GM18507 (cell line): Measurements from ENCODE around the gene SORBS1.

Experiments used
- DNase-seq: peaks from one replicate; pipeline ENCODE4 v3.0.0; 2011; ENCODE audit warnings: low read depth; ENCODE audit not compliant: insufficient read length; ENCODE audit errors: extremely low spot score
- FAIRE-seq: peaks from 2 replicates; lab custom pipeline; 2011; peaks lifted over from hg19 to GRCh38; lab: Jason Lieb, UNC

Gene SORBS1

DNA sequence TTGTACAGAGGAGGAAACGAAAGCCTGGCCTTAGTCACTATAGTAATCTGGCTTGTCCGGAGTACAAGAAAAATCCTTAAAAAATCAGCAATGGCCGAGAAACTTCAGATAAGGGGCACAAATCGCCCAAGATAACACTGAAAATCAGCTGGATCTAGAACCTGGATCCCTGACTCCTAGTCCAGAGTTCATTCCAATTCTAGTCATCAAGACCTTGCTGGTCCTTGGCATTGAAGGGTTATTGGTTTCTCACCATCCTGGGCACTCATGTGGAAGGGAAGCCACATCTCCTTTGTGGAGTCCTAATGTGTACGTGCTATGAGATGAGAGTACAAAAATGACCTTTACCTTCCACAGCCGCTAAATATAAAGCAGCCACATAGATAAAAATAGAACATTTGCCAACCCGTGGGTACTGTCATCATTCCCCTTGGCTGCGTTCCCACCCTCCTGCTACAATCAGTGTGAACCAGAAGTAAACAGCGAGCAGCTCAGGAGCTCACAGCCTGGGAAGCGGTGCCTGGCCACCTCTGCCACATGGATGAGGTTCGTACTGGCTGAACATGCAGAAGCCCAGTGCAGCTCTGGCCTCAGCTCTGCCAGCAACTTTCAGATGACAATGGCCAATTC is 154.4 kb downstream of the SORBS1 start:
- FAIRE-seq (no peak), DNase-seq (no peak)

DNA sequence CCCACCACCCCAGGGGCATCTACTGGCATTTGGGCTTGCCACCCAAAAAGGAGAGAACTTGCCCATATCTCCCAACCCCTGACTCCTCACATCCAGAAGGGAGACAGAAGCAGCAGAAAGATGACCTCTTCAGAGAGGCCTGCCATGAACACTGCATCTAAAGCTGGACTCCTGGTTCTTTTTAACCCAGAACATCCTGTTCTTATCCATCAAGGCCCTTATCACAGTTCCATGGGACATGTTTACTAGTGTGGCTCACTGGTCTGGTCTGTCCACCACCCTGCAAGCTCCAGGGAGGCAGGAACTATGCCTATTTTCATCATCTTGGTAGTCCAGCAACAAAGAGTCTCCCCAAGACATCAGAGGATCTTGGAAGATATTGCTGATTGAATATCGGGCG is 155.5 kb downstream of the SORBS1 start:
- no peak for DNase-seq
- FAIRE-seq: no peak

DNA sequence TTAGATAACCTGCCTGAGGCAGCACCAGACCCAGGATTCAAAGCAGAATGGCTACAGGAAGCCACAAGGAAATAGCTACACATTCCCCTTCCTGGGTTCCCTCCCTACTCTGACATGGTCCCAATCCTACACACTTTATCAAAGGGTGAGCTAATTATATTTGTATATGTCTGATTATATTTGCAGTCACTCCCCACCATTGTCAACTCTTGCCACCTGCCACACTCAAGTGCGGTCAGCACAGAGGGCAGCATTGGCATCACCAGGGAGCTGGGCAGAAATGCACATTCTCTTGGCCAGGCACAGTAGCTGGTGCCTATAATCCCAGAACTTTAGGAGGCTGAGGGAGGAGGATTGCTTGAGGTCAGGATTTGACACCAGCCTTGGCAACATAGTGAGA is 156.3 kb downstream of the SORBS1 start:
- no peak for DNase-seq
- FAIRE-seq: no peak

DNA sequence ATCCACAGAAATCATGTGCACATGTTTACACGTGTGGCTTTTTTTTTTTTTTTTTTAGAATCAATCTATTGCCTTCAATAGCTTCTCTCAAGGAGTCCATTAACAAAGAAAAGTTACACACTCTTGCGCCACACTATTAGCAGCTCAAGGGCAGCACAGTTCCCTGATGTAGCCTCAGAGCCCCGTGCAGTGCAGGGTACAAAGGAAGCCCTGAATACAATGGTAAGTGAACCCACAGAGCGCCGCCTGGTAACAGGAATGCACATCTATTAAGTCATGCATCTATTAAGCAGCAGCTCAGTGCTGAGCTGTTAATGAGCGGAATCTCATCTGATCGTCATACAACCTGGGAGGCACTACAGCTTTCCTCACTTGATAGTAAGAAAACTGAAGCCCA is 156.7 kb downstream of the SORBS1 start:
- DNase-seq (no peak), FAIRE-seq (no peak)

DNA sequence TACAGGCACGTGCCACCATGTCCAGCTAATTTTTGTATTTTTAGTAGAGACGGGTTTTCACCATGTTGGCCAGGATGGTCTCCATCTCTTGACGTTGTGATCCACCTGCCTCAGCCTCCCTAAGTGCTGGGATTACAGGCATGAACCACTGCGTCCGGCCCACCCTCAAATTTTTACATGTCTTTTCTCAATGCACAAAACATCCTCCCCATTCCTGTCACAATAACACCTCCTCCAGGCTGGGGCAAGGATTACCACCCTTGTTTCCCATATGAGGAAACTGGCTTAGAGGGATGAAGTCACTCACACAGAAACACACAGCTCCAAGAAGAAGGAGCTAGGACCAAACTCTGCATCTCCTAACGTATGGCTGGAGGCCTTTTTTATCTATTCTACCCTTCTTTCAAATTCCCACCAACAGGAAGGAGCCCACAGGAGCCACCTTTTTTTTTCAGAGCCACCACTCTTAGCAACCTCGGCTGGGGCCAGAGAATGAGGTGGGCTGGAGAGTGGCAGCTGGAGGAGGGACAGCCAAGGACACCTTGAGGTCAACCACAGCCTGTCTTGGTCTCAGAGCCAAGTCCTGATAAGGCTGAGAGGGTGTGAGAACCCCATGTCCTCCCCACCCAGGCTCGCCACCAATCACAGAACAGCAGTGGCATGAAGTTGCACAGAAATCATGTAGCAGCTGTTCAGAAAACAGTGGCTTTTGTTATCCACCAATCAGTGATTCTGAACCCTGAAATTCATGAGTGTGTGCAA is 157.3 kb downstream of the SORBS1 start:
- FAIRE-seq (no peak), DNase-seq (no peak)

DNA sequence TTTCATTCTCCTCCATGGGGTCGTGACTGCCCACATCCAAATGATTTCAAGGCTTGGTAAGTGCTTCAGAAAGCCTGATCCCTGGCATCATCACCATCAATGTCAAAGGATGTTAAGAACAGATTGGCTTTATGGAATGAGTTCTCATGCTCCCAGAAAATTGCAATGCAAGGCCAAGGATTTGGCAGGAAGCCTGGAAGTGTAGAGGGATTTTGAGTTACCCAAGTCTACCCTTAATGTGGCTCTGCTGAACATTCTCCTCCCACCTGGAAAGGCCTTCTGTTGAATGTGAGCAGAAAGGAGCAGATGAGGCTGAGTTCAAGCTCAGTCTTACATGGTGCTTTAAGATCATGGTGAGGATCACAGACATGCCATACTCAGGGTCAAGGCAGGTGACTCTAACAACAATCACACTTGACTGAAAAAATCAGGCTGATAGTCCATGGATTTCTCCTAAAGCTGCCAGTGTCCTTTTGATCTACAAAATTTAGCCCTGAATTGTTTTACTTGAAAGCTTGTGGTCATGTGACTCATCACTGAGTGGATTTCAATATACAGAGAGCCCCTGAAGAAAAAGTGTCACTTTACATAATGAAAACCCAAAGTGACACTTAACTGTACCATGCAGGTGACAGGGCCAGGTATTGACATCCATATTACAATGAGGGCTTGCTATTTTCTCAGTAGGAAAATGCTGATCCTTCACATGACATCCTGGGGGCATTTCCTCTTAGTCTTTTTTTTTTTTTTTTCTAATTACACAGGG is 159.3 kb downstream of the SORBS1 start:
- FAIRE-seq (no peak), DNase-seq (no peak)

DNA sequence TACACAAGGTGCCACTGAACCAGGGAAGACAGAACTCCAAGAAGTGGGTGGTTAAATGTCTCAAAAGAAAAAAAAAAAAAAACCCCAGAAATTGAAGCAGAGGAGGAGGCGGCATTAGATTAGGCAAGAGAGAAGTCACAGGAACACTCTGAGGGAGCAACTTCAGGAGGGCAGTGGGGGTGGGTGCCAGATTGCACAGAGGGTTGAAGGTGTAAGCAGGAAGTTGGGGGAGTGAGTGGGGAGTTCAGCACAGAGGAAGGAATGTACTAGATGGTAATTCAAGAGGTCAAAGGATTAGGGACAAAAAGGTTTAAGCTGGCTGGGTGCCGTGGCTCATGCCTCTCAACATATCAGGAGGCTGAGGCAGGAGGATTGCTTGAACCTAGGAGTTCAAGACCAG is 160.4 kb downstream of the SORBS1 start:
- FAIRE-seq (no peak), DNase-seq (no peak)

DNA sequence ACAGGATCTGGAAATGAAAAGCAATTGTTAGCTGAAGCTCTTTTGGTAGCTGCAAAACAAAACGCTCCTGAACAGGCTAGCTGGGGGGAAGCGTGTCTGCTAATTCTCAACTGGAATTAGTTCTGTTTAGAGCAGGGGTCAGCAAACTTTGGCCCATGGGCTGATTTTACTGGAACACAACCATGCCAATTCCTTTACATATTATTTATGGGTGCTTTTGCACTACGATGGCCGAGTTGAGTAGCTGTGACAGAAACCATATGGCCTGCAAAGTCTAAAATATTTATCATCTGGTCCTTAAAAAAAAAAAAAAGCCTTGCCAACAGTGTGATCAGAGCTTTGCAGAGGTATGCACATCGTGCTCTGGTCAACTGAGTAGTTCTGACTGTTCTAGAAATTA is 162.0 kb downstream of the SORBS1 start:
- DNase-seq: no peak
- FAIRE-seq: no peak

DNA sequence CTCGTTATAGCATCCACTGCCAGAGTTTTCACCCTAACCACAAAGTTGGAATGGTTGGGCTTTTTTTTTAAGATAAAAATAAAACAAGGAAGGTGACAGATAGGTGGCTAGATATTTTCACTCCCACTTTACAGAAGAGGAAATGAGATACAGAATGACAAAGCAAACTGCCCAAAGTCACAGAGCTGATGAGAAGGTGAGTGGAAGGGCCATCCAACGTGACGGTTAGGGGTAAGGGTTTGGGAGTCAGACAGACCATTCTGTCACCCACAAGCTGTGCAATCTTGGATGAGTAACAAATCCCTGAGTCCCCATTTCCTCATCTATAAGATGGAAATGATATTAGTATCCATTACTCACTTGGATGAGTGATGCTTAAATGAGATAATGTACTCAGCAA is 163.4 kb downstream of the SORBS1 start:
- no peak for DNase-seq
- FAIRE-seq: peak; percentile 45

DNA sequence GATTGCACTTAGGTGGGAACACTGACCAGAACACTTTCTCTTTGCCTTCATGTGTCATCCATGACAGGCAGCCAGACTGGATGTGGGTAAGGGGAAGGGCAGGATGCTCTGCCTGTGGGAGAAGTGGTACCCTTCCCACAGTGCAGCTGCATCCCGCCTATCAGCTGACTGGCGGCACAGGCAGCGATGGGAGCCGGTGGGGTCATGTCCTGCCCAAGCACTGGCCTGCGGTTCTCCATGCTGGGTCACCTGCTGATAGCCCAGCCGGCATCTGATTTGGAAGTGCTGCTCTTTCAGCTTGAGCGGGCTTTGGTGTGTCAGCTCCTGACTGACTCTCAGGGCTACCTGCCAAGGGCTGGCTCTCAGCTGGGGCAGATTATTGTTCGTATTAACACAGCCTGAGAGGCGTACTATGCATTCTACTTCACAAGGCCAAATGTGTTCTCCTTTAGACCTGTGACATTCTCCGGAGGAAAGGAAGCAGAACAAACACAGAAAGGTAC is 165.2 kb downstream of the SORBS1 start:
- no peak for FAIRE-seq
- no peak for DNase-seq

DNA sequence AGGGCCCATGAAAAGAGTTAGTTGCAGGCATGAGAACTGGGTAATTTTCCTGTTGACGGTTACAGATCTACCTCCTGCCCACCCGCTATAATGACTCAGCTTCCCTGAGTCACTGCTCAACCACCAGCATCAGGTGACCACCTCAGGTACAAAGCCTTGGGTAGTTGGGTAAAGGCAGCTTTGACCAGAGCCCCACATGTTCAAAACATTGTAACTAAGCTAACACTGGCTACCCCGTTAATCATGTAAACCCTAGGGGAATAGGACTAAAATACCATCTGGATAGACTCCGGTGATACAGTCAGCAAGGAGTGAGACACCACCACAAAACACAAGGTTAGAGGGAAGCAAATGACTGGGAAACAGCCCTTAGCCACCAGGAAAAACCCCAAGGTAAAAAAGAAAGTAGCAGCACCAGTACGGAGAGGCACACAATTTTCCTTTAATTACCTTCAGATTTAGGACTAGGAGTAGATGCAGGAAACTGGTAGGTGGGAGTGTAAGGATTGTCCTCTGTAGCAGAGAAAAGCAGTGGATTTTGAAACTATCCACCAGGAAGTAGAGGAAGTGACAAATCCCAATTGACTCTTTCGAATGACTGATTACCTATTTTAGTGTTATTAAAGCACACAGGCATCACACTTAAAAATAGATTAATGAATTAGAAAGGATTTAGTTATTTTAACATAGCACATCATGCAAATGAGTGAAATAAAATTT is 166.8 kb downstream of the SORBS1 start:
- FAIRE-seq (peak; percentile 31), DNase-seq (no peak)

DNA sequence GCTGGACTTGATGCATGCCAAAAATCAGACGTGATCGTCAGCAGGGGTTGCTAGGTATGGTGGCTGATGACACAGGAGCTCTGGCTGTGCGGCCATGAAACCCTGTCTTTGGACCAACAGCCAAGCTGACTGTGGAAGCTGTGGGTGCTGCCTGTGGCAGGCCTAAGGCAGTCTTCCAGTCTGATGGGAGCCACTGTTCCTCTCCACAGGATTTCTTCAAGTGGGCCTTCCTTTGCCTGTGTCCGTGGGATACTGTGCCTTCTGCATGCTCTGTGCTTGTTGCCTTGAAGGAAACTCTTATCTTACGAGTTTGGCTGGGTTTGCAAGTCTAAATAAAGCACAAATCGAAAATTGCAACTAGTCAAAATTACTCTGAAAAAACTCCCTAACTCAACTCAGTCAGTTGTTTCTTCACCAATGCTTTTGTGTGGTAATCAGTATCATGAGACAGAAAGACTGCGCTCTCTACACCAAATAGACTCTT is 168.4 kb downstream of the SORBS1 start:
- peak; percentile 59 for FAIRE-seq
- DNase-seq: no peak

DNA sequence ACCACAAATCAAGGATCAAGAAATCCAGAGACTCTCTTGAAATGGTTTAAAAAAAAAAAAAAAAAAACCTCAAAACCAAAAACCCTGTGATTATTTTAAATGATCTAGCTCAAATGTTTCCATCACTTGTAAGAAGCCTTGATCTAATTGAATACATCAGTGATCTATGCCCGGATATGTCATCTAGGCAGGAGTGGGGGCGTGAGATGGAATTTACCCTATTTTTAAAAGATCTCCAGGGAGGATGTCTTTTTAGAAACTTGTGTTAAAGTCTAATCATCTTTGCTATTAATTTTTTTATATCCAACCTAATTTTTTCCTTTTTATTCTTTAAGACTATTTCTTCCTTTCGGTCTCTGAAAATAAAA is 169.0 kb downstream of the SORBS1 start:
- FAIRE-seq (no peak), DNase-seq (no peak)

DNA sequence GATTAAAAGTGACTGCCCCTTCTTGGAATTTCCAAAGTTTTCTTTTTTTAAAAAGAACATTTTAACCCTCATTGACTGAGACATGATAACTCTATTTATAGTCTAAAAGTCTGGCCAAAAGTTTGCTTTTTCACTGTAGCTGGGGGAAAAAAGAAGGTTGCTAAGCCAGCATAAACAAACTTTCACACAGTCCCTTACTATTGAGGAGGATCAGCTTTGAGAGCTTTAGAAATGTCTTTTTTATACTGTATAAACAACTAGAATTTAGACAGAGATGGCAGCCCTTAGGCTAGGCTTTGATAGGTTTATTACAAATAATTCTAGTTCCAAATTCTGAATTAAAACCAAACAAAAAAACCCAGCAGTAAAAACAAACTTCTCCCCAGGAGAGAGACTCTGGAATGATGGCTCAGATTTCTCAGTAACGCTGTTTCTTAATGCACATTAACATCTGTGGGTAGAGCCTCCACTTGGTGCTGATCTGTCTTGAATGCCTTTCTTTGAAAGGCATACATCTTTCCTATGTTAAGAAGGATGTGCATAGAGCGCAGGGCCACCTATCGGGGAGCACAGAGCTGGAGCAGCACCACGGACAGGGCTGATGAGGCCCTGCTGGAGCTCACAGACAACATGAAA is 169.5 kb downstream of the SORBS1 start:
- FAIRE-seq (no peak), DNase-seq (no peak)

DNA sequence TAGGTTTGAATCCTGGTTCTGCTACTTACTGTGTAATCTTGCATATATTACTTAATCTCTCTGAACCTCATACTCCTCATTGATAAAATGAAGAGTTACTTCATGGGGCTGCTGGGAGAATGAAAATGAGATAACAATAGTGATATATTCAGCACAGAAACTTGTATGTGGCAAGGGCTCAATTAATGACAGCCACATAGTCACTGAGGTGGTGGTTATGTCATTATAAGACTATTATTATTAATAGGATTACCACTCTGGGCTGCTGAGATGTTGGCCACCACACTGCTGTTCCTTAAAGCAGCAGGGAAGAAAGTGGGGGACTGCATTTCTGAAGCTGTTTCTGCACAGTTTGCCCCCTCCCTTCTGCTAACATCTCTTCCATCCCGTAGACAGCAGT is 170.0 kb downstream of the SORBS1 start:
- FAIRE-seq (no peak), DNase-seq (no peak)

DNA sequence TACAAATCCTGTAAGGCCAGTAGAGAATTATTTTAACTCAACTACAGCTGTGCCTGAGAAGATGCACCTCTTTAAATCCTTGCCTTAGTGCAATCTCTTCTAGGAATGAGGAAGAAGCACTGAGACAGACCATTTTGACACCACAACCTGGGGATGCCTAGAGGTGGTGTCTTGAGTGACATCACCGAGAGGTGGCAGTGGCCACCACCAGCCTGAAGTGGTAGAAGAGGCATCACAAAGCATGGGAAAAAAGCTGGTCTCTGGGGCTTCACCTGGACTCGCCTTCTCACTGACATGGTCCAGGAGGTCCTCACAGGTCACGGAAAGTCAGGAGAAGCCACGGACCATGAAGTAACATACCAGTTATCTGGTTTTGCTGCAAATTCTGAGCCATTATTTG is 171.2 kb downstream of the SORBS1 start:
- DNase-seq (no peak), FAIRE-seq (peak; percentile 5)

DNA sequence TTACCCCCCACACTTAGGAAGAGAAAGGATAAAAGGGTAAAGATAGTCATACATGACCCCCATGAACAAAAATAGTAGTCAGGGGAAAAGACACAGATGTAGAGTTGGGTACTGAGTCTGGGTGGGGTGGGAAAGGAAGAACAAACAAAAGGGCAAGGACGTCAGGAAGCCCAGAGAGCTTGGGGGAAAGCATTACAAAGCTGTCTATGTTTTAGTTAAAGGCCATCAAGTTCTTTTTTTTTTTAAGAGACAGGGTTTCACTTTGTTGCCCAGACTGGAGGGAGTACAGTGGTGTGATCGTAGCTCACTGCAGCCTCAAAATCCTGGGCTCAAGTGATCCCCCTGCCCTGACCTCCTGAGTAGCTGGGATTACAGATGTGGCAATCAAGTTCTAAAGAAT is 172.0 kb downstream of the SORBS1 start:
- DNase-seq (no peak), FAIRE-seq (no peak)

DNA sequence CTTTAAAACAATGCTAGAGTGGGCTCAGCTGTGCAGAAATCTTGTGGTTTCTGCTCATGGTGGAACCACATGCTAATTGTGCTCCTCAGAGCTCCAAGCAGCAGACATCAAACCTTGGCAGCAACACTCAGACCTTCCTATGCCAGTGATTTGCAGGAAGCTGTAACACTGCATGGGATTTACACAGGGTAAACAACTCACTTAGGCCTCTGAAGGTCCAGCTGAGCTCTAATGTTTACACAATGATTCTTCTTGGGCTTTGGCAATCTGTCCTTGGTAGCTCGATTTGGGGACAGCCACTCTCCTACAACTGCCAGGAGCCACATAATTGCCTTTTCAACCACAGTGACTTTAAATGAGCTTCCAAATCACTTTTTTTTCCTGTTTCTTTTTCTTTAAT is 172.6 kb downstream of the SORBS1 start:
- no peak for DNase-seq

DNA sequence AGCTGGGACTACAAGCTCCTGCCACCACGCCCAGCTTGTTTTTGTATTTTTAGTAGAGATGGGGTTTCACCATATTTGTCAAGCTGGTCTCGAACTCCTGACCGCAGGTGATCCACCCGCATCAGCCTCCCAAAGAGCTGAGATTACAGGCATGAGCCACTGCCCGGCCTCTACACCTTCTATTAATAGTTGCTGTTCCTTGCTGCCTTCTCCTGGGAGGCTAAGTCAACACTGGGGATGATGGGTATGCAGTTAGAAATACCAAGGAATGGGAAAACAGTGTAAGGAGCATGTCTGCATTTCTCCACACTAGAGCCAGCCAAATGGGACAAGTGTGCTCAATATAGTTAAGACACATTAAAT is 173.1 kb downstream of the SORBS1 start:
- FAIRE-seq (no peak), DNase-seq (no peak)

More for the DNA sequence above, 172.6 kb downstream of the SORBS1 start:
- FAIRE-seq: no peak
